PC-3 (cell line): ENCODE results near the gene ARHGEF28. TPM values are rescaled to one million over a fixed set of nuclear protein-coding genes. Genes with fewer than 3 reads are reported as not detected.

Experiments used
- ATAC-seq: fragments of 200-7000 bp; cut with Tn5 transposase; 2 replicates; pipeline ENCODE4 v1.9.1; 2020; ENCODE audit warnings: mild to moderate bottlenecking, moderate library complexity
- BruUV-seq: library from RNA; stranded (reverse); fragments of 400-500 nt; replicated peaks from 2 replicates; lab custom pipeline; 2021; lab: Mats Ljungman, UMichigan
- CTCF ChIA-PET: fragments of 300-600 bp; sonication (Branson Sonifier 250); formaldehyde crosslinking; loops from one replicate; lab custom pipeline; 2022; ENCODE audit warnings: antibody characterized with exemption; lab: Charles Lee
- POLR2A ChIA-PET: fragments of 300-600 bp; sonication (Branson Sonifier 250); formaldehyde crosslinking; loops from one replicate; lab custom pipeline; 2022; ENCODE audit warnings: antibody characterized with exemption; ENCODE audit not compliant: unreplicated experiment; lab: Charles Lee
- DNase-seq: peaks from one replicate; pipeline ENCODE4 v3.0.0-alpha.2; 2015
- H2AFZ ChIP-seq: fragments of 300-600 bp; sonication (generic); 2 replicates; pipeline ENCODE4 v1.6.0; 2016; ENCODE audit warnings: antibody characterized with exemption, low read length
- H3F3A ChIP-seq: fragments of 300-600 bp; sonication (generic); one replicate; pipeline ENCODE4 v1.6.0; 2017; ENCODE audit warnings: antibody characterized with exemption, low read length, control low read depth, mild to moderate bottlenecking; ENCODE audit not compliant: unreplicated experiment
- H3K27ac ChIP-seq: fragments of 300-600 bp; sonication (generic); 2 replicates; pipeline ENCODE4 v1.5.1; 2016; ENCODE audit warnings: mild to moderate bottlenecking, low read length
- H3K27me3 ChIP-seq: fragments of 300-600 bp; sonication (generic); 2 replicates; pipeline ENCODE4 v1.6.1; 2016; ENCODE audit warnings: low read length, mixed read lengths
- H3K36me3 ChIP-seq: fragments of 300-600 bp; sonication (generic); 2 replicates; pipeline ENCODE4 v1.6.1; 2016; ENCODE audit warnings: low read depth, mixed run types, low read length, mixed read lengths
- H3K4me1 ChIP-seq: fragments of 300-600 bp; sonication (generic); 2 replicates; pipeline ENCODE4 v1.5.1; 2016; ENCODE audit warnings: low read length; ENCODE audit not compliant: insufficient read depth
- H3K4me2 ChIP-seq: fragments of 300-600 bp; sonication (generic); 2 replicates; pipeline ENCODE4 v1.6.0; 2016; ENCODE audit warnings: low read length
- H3K4me3 ChIP-seq: fragments of 300-600 bp; sonication (generic); 2 replicates; pipeline ENCODE4 v1.5.1; 2016; ENCODE audit warnings: mild to moderate bottlenecking, low read length, mixed read lengths
- H3K79me2 ChIP-seq: fragments of 300-600 bp; sonication (generic); 2 replicates; pipeline ENCODE4 v1.6.1; 2017; ENCODE audit warnings: low read length, mixed read lengths
- H3K9ac ChIP-seq: fragments of 300-600 bp; sonication (generic); 2 replicates; pipeline ENCODE4 v1.6.0; 2016; ENCODE audit warnings: mild to moderate bottlenecking, low read length
- H3K9me2 ChIP-seq: fragments of 300-600 bp; sonication (generic); replicated peaks from 2 replicates; pipeline ENCODE4 v1.6.1; 2016; ENCODE audit warnings: mixed run types, low read length, mixed read lengths
- H3K9me3 ChIP-seq: fragments of 300-600 bp; sonication (generic); 2 replicates; pipeline ENCODE4 v1.6.1; 2016; ENCODE audit warnings: low read length, mixed read lengths
- H4K20me1 ChIP-seq: fragments of 300-600 bp; sonication (generic); 2 replicates; pipeline ENCODE4 v1.6.1; 2016; ENCODE audit warnings: low read length, mixed read lengths
- EZH2 ChIP-seq: fragments of 300-600 bp; sonication (generic); IDR thresholded peaks from one replicate; pipeline ENCODE4 v1.6.1; 2017; ENCODE audit warnings: antibody characterized with exemption, mild to moderate bottlenecking, low read length; ENCODE audit not compliant: unreplicated experiment
- EZH2phosphoT487 ChIP-seq: fragments of 300-600 bp; sonication (generic); IDR thresholded peaks from 2 replicates; pipeline ENCODE4 v1.6.1; 2018; ENCODE audit warnings: mild to moderate bottlenecking, antibody characterized with exemption, low read length, borderline replicate concordance
- intact Hi-C: fragments of 100-400 bp; cut with micrococcal nuclease; formaldehyde crosslinking; loops from 2 replicates; pipeline ENCODE4 v1.9.0; 2023
- total RNA-seq: library from RNA; depleted of rRNA; stranded (reverse); fragments of >200 nt; gene quantifications from 2 replicates; pipeline ENCODE4 v1.2.3, GENCODE V29; 2014
- TF ChIP-seq, protein P1 (sequence below): fragments of 300-600 bp; sonication (generic); conservative IDR thresholded peaks from 2 replicates; pipeline ENCODE4 v1.5.1; 2017; ENCODE audit warnings: antibody characterized with exemption, low read depth, mild to moderate bottlenecking, low read length

The ARHGEF28 gene
- total RNA-seq, 1 experiment from 2014 or later: 24.2 TPM

- H3K79me2 ChIP-seq: no peaks in the 10 kb centered on the region
- no peak for ATAC-seq
- intact Hi-C loops: no loop called here
- no peaks in the 10 kb centered on the region for H3K9me3 ChIP-seq
- no peak for DNase-seq
- no peak overlapping the region for H3K27ac ChIP-seq
- ChIA-PET POLR2A (no interaction called here), CTCF (no interaction called here)
- no peaks in the 10 kb centered on the region for H3K36me3 ChIP-seq
- TF ChIP-seq EZH2: no peak
- TF ChIP-seq, protein P1, sequence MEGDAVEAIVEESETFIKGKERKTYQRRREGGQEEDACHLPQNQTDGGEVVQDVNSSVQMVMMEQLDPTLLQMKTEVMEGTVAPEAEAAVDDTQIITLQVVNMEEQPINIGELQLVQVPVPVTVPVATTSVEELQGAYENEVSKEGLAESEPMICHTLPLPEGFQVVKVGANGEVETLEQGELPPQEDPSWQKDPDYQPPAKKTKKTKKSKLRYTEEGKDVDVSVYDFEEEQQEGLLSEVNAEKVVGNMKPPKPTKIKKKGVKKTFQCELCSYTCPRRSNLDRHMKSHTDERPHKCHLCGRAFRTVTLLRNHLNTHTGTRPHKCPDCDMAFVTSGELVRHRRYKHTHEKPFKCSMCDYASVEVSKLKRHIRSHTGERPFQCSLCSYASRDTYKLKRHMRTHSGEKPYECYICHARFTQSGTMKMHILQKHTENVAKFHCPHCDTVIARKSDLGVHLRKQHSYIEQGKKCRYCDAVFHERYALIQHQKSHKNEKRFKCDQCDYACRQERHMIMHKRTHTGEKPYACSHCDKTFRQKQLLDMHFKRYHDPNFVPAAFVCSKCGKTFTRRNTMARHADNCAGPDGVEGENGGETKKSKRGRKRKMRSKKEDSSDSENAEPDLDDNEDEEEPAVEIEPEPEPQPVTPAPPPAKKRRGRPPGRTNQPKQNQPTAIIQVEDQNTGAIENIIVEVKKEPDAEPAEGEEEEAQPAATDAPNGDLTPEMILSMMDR: no peak
- TF ChIP-seq EZH2phosphoT487: no peak
- no peaks in the 10 kb centered on the region for H3K27me3 ChIP-seq
- no peak overlapping the region for H3K4me2 ChIP-seq
- H3K4me1 ChIP-seq: no peaks in the 10 kb centered on the region
- no peaks in the 10 kb centered on the region for H3K9me2 ChIP-seq
- BruUV-seq: no TSS peak
- H4K20me1 ChIP-seq: no peaks in the 10 kb centered on the region
- H2AFZ ChIP-seq: no peak overlapping the region
- no peak overlapping the region for H3K9ac ChIP-seq
- no peak overlapping the region for H3K4me3 ChIP-seq
- H3F3A ChIP-seq: no peaks in the 10 kb centered on the region
Measured at GRCh38 chr5:73964352-73964865, 338.4 kb downstream of the ARHGEF28 start.

- ChIA-PET POLR2A (no interaction called here), CTCF (interaction anchor here (0.6 kb wide), 1 partner anchor 680 kb away, joined by 3 read pairs; no protein-coding TSS in a partner anchor)
- no TSS peak for BruUV-seq
- TF ChIP-seq, protein P1: no peak
- TF ChIP-seq EZH2 (no peak), EZH2phosphoT487 (no peak)
- ATAC-seq (no peak), DNase-seq (no peak)
- Histone ChIP-seq H3F3A (no peaks in the 10 kb centered on the region), H3K4me2 (no peak overlapping the region), H3K4me3 (no peak overlapping the region), H3K27me3 (no peaks in the 10 kb centered on the region), H3K9ac (no peak overlapping the region), H3K79me2 (no peaks in the 10 kb centered on the region), H4K20me1 (no peaks in the 10 kb centered on the region), H3K9me3 (no peaks in the 10 kb centered on the region), H3K36me3 (no peaks in the 10 kb centered on the region), H2AFZ (no peak overlapping the region), H3K27ac (no peak overlapping the region), H3K9me2 (no peaks in the 10 kb centered on the region), H3K4me1 (no peaks in the 10 kb centered on the region)
- intact Hi-C loops: no loop called here
Measured at GRCh38 chr5:73966451-73966850, 340.5 kb downstream of the ARHGEF28 start.

- no TSS peak for BruUV-seq
Measured at GRCh38 chr5:73967347-73967746, 341.4 kb downstream of the ARHGEF28 start.

More at GRCh38 chr5:73967347-73967746, 341.4 kb downstream of the ARHGEF28 start:
- no peaks in the 10 kb centered on the region for H3K9me3 ChIP-seq
- H3K9ac ChIP-seq: no peak overlapping the region
- H3K4me3 ChIP-seq: no peak overlapping the region
- ChIA-PET POLR2A (no interaction called here), CTCF (no interaction called here)
- ATAC-seq: no peak
- no peaks in the 10 kb centered on the region for H3K36me3 ChIP-seq
- no peaks in the 10 kb centered on the region for H3K79me2 ChIP-seq
- intact Hi-C loops: no loop called here
- H3K4me2 ChIP-seq: no peak overlapping the region
- H3K9me2 ChIP-seq: no peaks in the 10 kb centered on the region
- no peaks in the 10 kb centered on the region for H4K20me1 ChIP-seq
- no peak overlapping the region for H3K27ac ChIP-seq
- no peak for TF ChIP-seq EZH2
- TF ChIP-seq EZH2phosphoT487: no peak
- TF ChIP-seq, protein P1: no peak
- H3K4me1 ChIP-seq: no peaks in the 10 kb centered on the region
- H2AFZ ChIP-seq: no peak overlapping the region
- DNase-seq: no peak
- H3K27me3 ChIP-seq: no peaks in the 10 kb centered on the region
- H3F3A ChIP-seq: no peaks in the 10 kb centered on the region
